Measurements from ENCODE around the gene ITGA3.

The ITGA3 gene

GRCh38 chr17:50097926-50098325 lies 42.0 kb downstream of the ITGA3 start:
- CTCF ChIA-PET = interaction anchor here (1.3 to 15.6 kb wide), 4 partner anchors 10 to 100 kb away, joined by 3 to 246 read pairs (median 10); no protein-coding TSS in a partner anchor
- POLR2A ChIA-PET = no interaction called here
- no peak for TF ChIP-seq CTCF (IDR thresholded peaks at IDR 0.05; ENCODE audit: control extremely low read depth, extremely low read depth, low read depth, missing control alignments)
- DNase-seq (ENCODE audit: extremely low spot score) = no peak

GRCh38 chr17:50098583-50098982 lies 42.7 kb downstream of the ITGA3 start:
- no peak for TF ChIP-seq CTCF (IDR thresholded peaks at IDR 0.05; ENCODE audit: control extremely low read depth, extremely low read depth, low read depth, missing control alignments)
- DNase-seq (ENCODE audit: extremely low spot score) = no peak
- CTCF ChIA-PET = interaction anchor here (0.6 to 15.6 kb wide), 5 partner anchors 11 to 79 kb away, joined by 3 to 246 read pairs (median 6); no protein-coding TSS in a partner anchor
- POLR2A ChIA-PET = no interaction called here

- ChIA-PET CTCF (interaction anchor here (0.6 to 15.6 kb wide), 4 partner anchors 11 to 78 kb away, joined by 3 to 246 read pairs (median 9); no protein-coding TSS in a partner anchor), POLR2A (no interaction called here)
- DNase-seq (ENCODE audit: extremely low spot score) = no peak
- no peak for TF ChIP-seq CTCF (IDR thresholded peaks at IDR 0.05; ENCODE audit: control extremely low read depth, extremely low read depth, low read depth, missing control alignments)
These were observed 43.1 kb downstream of the ITGA3 start for GRCh38 chr17:50099003-50099402.

GRCh38 chr17:50100480-50100883 lies 44.6 kb downstream of the ITGA3 start:
- TF ChIP-seq CTCF (IDR thresholded peaks at IDR 0.05; ENCODE audit: control extremely low read depth, extremely low read depth, low read depth, missing control alignments) = no peak
- ChIA-PET CTCF (interaction anchor here (1.0 to 15.6 kb wide), 4 partner anchors 13 to 39 kb away, joined by 3 to 246 read pairs (median 9); no protein-coding TSS in a partner anchor), POLR2A (no interaction called here)
- no peak for DNase-seq (ENCODE audit: extremely low spot score)

GRCh38 chr17:50100921-50101345 lies 45.0 kb downstream of the ITGA3 start:
- CTCF ChIA-PET = interaction anchor here (1.2 to 15.6 kb wide), 2 partner anchors 14 to 31 kb away, joined by 3 to 246 read pairs; no protein-coding TSS in a partner anchor
- no peak for TF ChIP-seq CTCF (IDR thresholded peaks at IDR 0.05; ENCODE audit: control extremely low read depth, extremely low read depth, low read depth, missing control alignments)
- no peak for DNase-seq (ENCODE audit: extremely low spot score)
- POLR2A ChIA-PET = no interaction called here

- ChIA-PET CTCF (interaction anchor here (1.2 to 15.6 kb wide), 3 partner anchors 7 to 31 kb away, joined by 3 to 246 read pairs (median 26); partner anchors contain the start of gene PDK2), POLR2A (no interaction called here)
- no peak for TF ChIP-seq CTCF (IDR thresholded peaks at IDR 0.05; ENCODE audit: control extremely low read depth, extremely low read depth, low read depth, missing control alignments)
- no peak for DNase-seq (ENCODE audit: extremely low spot score)
These were observed 45.6 kb downstream of the ITGA3 start for GRCh38 chr17:50101346-50102163.
